Liver (tissue), 3 donors: ENCODE results near the gene CDO1.

Experiments used
- ATF3 ChIP-seq: IDR thresholded peaks from 2 replicates; pipeline ENCODE4 v1.6.1; 2016; ENCODE audit warnings: antibody characterized with exemption
- CTCF ChIP-seq: fragments of 150-350 bp; IDR thresholded peaks from 2 replicates; pipeline ENCODE4 v1.5.1; 2017; ENCODE audit warnings: improper control_type of control experiment, low read depth, low read length; ENCODE audit not compliant: missing input control
- EGR1 ChIP-seq, 2 donors: IDR thresholded peaks; 2 replicates each; pipeline ENCODE4 v1.6.1; 2016 to 2018; ENCODE audit warnings: antibody characterized with exemption in 2 of 2, low read depth in 2 of 2
- FOXA1 ChIP-seq: IDR thresholded peaks from 2 replicates; pipeline ENCODE4 v1.6.1; 2016; ENCODE audit warnings: antibody characterized with exemption
- MAX ChIP-seq: IDR thresholded peaks from 2 replicates; pipeline ENCODE4 v1.6.1; 2016; ENCODE audit warnings: antibody characterized with exemption
- NR2F2 ChIP-seq: IDR thresholded peaks from 2 replicates; pipeline ENCODE4 v1.6.1; 2016; ENCODE audit warnings: antibody characterized with exemption
- RAD21 ChIP-seq, 2 donors: IDR thresholded peaks; 2 replicates each; pipeline ENCODE4 v1.6.1; 2016; ENCODE audit warnings: antibody characterized with exemption in 2 of 2, mild to moderate bottlenecking in 2 of 2
- REST ChIP-seq: IDR thresholded peaks from 2 replicates; pipeline ENCODE4 v1.6.1; 2016; ENCODE audit warnings: antibody characterized with exemption, mild to moderate bottlenecking
- SP1 ChIP-seq: IDR thresholded peaks from 2 replicates; pipeline ENCODE4 v1.6.1; 2018; ENCODE audit warnings: antibody characterized with exemption, mild to moderate bottlenecking
- TAF1 ChIP-seq: conservative IDR thresholded peaks from 2 replicates; pipeline ENCODE4 v1.6.1; 2016; ENCODE audit warnings: antibody characterized with exemption, mild to moderate bottlenecking
- YY1 ChIP-seq: IDR thresholded peaks from 2 replicates; pipeline ENCODE4 v1.6.1; 2016; ENCODE audit warnings: antibody characterized with exemption, mild to moderate bottlenecking
- ZBTB33 ChIP-seq: IDR thresholded peaks from 2 replicates; pipeline ENCODE4 v1.6.1; 2016; ENCODE audit warnings: antibody characterized with exemption
- donor health status: healthy.
- donor health status: healthy.

- TF ChIP-seq CTCF (peak; percentile 1), ATF3 (no peak), SP1 (no peak), YY1 (peak; percentile 87), REST (peak; percentile 95), MAX (no peak), FOXA1 (no peak), TAF1 (peak; percentile 98), RAD21 (IDR thresholded peaks at IDR 0.05) (peak in 1 of 2 donors; percentile 37), EGR1 (IDR thresholded peaks at IDR 0.05; ENCODE audit: low read depth in 2 of 2) (no peak), NR2F2 (no peak), ZBTB33 (no peak)
Observed at GRCh38 chr5:115816226-115817081, at the start of gene CDO1.
